ENCODE results near the gene ALDOA.

ALDOA gene

GRCh38 chr16:30041841-30042240 is 23.7 kb upstream of the ALDOA start:
- DNase-seq (ENCODE audit: low spot score), result no peak

GRCh38 chr16:30046178-30046577 is 19.4 kb upstream of the ALDOA start:
- no peak for DNase-seq (ENCODE audit: low spot score)

GRCh38 chr16:30046588-30046987 is 19.0 kb upstream of the ALDOA start:
- no peak for DNase-seq (ENCODE audit: low spot score)

- no peak for DNase-seq (ENCODE audit: low spot score)
Measured at GRCh38 chr16:30049871-30050270, 15.7 kb upstream of the ALDOA start.

- DNase-seq (ENCODE audit: low spot score), result no peak
Measured at GRCh38 chr16:30051518-30051917, 14.0 kb upstream of the ALDOA start.

- peak; percentile 94 for DNase-seq (ENCODE audit: low spot score)
Measured at GRCh38 chr16:30052671-30053372, 12.7 kb upstream of the ALDOA start.

- DNase-seq (ENCODE audit: low spot score), result no peak
Measured at GRCh38 chr16:30053376-30054015, 12.1 kb upstream of the ALDOA start.

- DNase-seq (ENCODE audit: low spot score), result no peak
Measured at GRCh38 chr16:30054451-30054850, 11.1 kb upstream of the ALDOA start.

- DNase-seq (ENCODE audit: low spot score), result no peak
Measured at GRCh38 chr16:30054959-30055553, 10.5 kb upstream of the ALDOA start.

GRCh38 chr16:30060346-30060745 is 5.2 kb upstream of the ALDOA start:
- DNase-seq (ENCODE audit: low spot score), result no peak

GRCh38 chr16:30060836-30061554 is 4.6 kb upstream of the ALDOA start:
- no peak for DNase-seq (ENCODE audit: low spot score)

GRCh38 chr16:30063278-30063892 is 2.2 kb upstream of the ALDOA start:
- DNase-seq (ENCODE audit: low spot score), result no peak

GRCh38 chr16:30063893-30064728 is 1.4 kb upstream of the ALDOA start:
- DNase-seq (ENCODE audit: low spot score), result peak; percentile 64

GRCh38 chr16:30064729-30065101 is 845 bp upstream of the ALDOA start:
- DNase-seq (ENCODE audit: low spot score), result no peak

GRCh38 chr16:30065943-30066760 is 592 bp downstream of the ALDOA start:
- DNase-seq (ENCODE audit: low spot score), result no peak

GRCh38 chr16:30066761-30067583 is 1.4 kb downstream of the ALDOA start:
- no peak for DNase-seq (ENCODE audit: low spot score)

GRCh38 chr16:30067584-30067916 is 2.0 kb downstream of the ALDOA start:
- DNase-seq (ENCODE audit: low spot score), result no peak

GRCh38 chr16:30068333-30068732 is 2.8 kb downstream of the ALDOA start:
- no peak for DNase-seq (ENCODE audit: low spot score)

GRCh38 chr16:30068750-30069610 is 3.4 kb downstream of the ALDOA start:
- DNase-seq (ENCODE audit: low spot score), result no peak

Data from LoVo (cell line).